B cell (primary cell): ENCODE results near the gene RNF217. TPM values are rescaled to one million over a fixed set of nuclear protein-coding genes. Genes with fewer than 3 reads are reported as not detected.

Experiments used
- ATAC-seq: fragments of 200-7000 bp; cut with Tn5 transposase; one replicate; pipeline ENCODE4 v1.10.0; 2021; ENCODE audit warnings: low read depth, mild to moderate bottlenecking, moderate number of reproducible peaks, moderate library complexity
- CTCF ChIA-PET: fragments of 350-600 bp; sonication (Branson Sonifier 250); formaldehyde crosslinking; loops from one replicate; lab custom pipeline; 2021; ENCODE audit warnings: antibody characterized with exemption, inconsistent platforms; lab: Charles Lee
- POLR2A ChIA-PET: fragments of 350-600 bp; sonication (Branson Sonifier 250); formaldehyde crosslinking; loops from one replicate; lab custom pipeline; 2021; ENCODE audit warnings: antibody characterized with exemption; lab: Charles Lee
- DNase-seq: peaks from one replicate; pipeline ENCODE4 v3.0.0; 2013
- H2AFZ ChIP-seq: 2 replicates; pipeline ENCODE4 v1.6.1; 2012; ENCODE audit warnings: mild to moderate bottlenecking, low read depth, low read length; ENCODE audit not compliant: insufficient read depth, poor library complexity, severe bottlenecking
- H3K27ac ChIP-seq, 2 donors: 1 replicate in 1 of 2; 2 replicates in 1 of 2; pipeline ENCODE4 v1.5.1; 2012 to 2013; ENCODE audit warnings: low read length in 2 of 2, mild to moderate bottlenecking in 2 of 2, moderate library complexity in 1 of 2
- H3K27me3 ChIP-seq, 4 experiments: fragments of 200-600 bp in 1 of 4; sonication (generic) in 1 of 4; replicated peaks in 1 of 4; 1 replicate in 2 of 4; 2 replicates in 2 of 4; pipeline versions ENCODE4 v1.6.1 to v1.7.0; 2013 to 2016; ENCODE audit warnings: low read length in 3 of 4, mild to moderate bottlenecking in 2 of 4, mixed read lengths in 1 of 4, moderate library complexity in 1 of 4; ENCODE audit not compliant: insufficient read depth in 4 of 4, control insufficient read depth in 3 of 4; ENCODE audit errors: control extremely low read depth in 1 of 4
- H3K36me3 ChIP-seq, 2 experiments: replicated peaks in 1 of 2; 1 replicate in 1 of 2; 2 replicates in 1 of 2; pipeline versions ENCODE4 v1.6.1 to v1.7.1; 2013; ENCODE audit warnings: low read length in 1 of 2; ENCODE audit not compliant: insufficient read depth in 2 of 2, control insufficient read depth in 1 of 2; ENCODE audit errors: control extremely low read depth in 1 of 2, extremely low read depth in 1 of 2
- H3K4me1 ChIP-seq, 2 donors: fragments of 200-600 bp in 1 of 2; sonication (generic) in 1 of 2; 1 replicate in 1 of 2; 2 replicates in 1 of 2; pipeline versions ENCODE4 v1.5.1 to v1.6.1; 2013 to 2017; ENCODE audit warnings: low read length in 2 of 2; ENCODE audit not compliant: control insufficient read depth in 2 of 2, insufficient read depth in 2 of 2
- H3K4me2 ChIP-seq: replicated peaks from 2 replicates; pipeline ENCODE3; 2012; ENCODE audit warnings: mild to moderate bottlenecking, low read depth, low read length; ENCODE audit not compliant: poor library complexity, severe bottlenecking
- H3K4me3 ChIP-seq, 5 experiments: fragments of 200-600 bp in 1 of 5; sonication (generic) in 1 of 5; 1 replicate in 3 of 5; 2 replicates in 2 of 5; pipeline versions ENCODE4 v1.5.1 to v1.7.0; 2011 to 2016; ENCODE audit warnings: low read length in 4 of 5, mild to moderate bottlenecking in 4 of 5, low read depth in 2 of 5, control low read depth in 1 of 5, moderate library complexity in 1 of 5; ENCODE audit not compliant: insufficient read depth in 1 of 5; ENCODE audit errors: control extremely low read depth in 1 of 5, extremely low read depth in 1 of 5
- H3K79me2 ChIP-seq: fragments of 200-600 bp; sonication (generic); one replicate; pipeline ENCODE4 v1.6.0; 2016; ENCODE audit warnings: low read length; ENCODE audit not compliant: control insufficient read depth, insufficient read depth
- H3K9ac ChIP-seq: fragments of 200-600 bp; sonication (generic); 2 replicates; pipeline ENCODE4 v1.6.1; 2017; ENCODE audit warnings: mild to moderate bottlenecking, low read length, moderate library complexity
- H3K9me3 ChIP-seq, 3 donors: one replicate each; pipeline versions ENCODE4 v1.6.1 to v1.7.1; 2013; ENCODE audit warnings: low read length in 2 of 3; ENCODE audit not compliant: control insufficient read depth in 2 of 3, insufficient read depth in 1 of 3; ENCODE audit errors: control extremely low read depth in 1 of 3
- H4K20me1 ChIP-seq: 2 replicates; pipeline ENCODE4 v1.6.0; 2012; ENCODE audit warnings: mild to moderate bottlenecking, low read length; ENCODE audit not compliant: insufficient read depth, control insufficient read depth, poor library complexity, severe bottlenecking
- H3K27ac Mint-ChIP-seq: one replicate; pipeline ENCODE4 v1.8.0; 2021; ENCODE audit warnings: mixed read lengths
- H3K27me3 Mint-ChIP-seq: one replicate; pipeline ENCODE4 v1.8.0; 2021; ENCODE audit warnings: mixed read lengths
- H3K4me1 Mint-ChIP-seq: one replicate; pipeline ENCODE4 v1.8.0; 2021; ENCODE audit warnings: mixed read lengths
- H3K4me3 Mint-ChIP-seq: one replicate; pipeline ENCODE4 v1.8.0; 2021; ENCODE audit warnings: mixed read lengths
- H3K9me3 Mint-ChIP-seq: one replicate; pipeline ENCODE4 v1.8.0; 2022; ENCODE audit warnings: mixed read lengths; ENCODE audit not compliant: insufficient read depth
- CTCF ChIP-seq: fragments of 200-600 bp; IDR thresholded peaks from one replicate; pipeline ENCODE4 v1.8.0; 2022; ENCODE audit warnings: antibody characterized with exemption, mild to moderate bottlenecking
- EZH2 ChIP-seq: IDR thresholded peaks from 2 replicates; pipeline ENCODE4 v1.6.1; 2012; ENCODE audit warnings: borderline replicate concordance, low read depth, mild to moderate bottlenecking, moderate library complexity, low read length; ENCODE audit not compliant: insufficient read depth, poor library complexity, severe bottlenecking
- WGBS: methylation state at CpG from one replicate; pipeline ENCODE4 v1.1.5; 2013; ENCODE audit warnings: missing lambda C conversion rate; ENCODE audit not compliant: insufficient coverage; 5-methylcytosine and 5-hydroxymethylcytosine counted together
- intact Hi-C: fragments of 100-400 bp; cut with micrococcal nuclease; formaldehyde crosslinking; loops from one replicate; pipeline ENCODE4 v1.10.0; 2022
- polyA plus RNA-seq: library from polyadenylated mRNA; depleted of rRNA; stranded (reverse); fragments of >200 nt; gene quantifications from 2 replicates; pipeline ENCODE4 v1.2.3, GENCODE V29; 2012
- total RNA-seq, 2 donors: library from RNA; stranded (reverse); fragments of 120-200 nt in 1 of 2; gene quantifications; 1 replicate in 1 of 2; 2 replicates in 1 of 2; pipeline versions ENCODE4 v1.2.3 to v1.2.4, GENCODE V29; 2013 to 2022

RNF217 gene
- total and polyA plus RNA-seq, 2 donors (not counting 1 experiment from before 2014, with no cell fraction given): 0.03 TPM; not detected in 1

- Mint-ChIP-seq H3K27me3 (no peaks in the 10 kb centered on the region), H3K27ac (no peak overlapping the region), H3K4me3 (no peak overlapping the region), H3K4me1 (no peaks in the 10 kb centered on the region), H3K9me3 (no peaks in the 10 kb centered on the region)
- Histone ChIP-seq H3K4me2 (no peak overlapping the region), H4K20me1 (no peaks in the 10 kb centered on the region), H3K9me3 (peaks cover 0 to 5% (median 0%) of the 10 kb centered on the region in 3 donors), H2AFZ (no peak overlapping the region), H3K4me3 (no peak overlapping the region), H3K79me2 (no peaks in the 10 kb centered on the region), H3K9ac (no peak overlapping the region), H3K27ac (no peak overlapping the region), H3K27me3 (no peaks in the 10 kb centered on the region), H3K36me3 (no peaks in the 10 kb centered on the region), H3K4me1 (no peaks in the 10 kb centered on the region)
- ChIA-PET CTCF (no interaction called here), POLR2A (no interaction called here)
- WGBS: no CpG with 5 or more reads among the region's 2 CpGs
- TF ChIP-seq EZH2 (no peak), CTCF (no peak)
- intact Hi-C loops: no loop called here
- DNase-seq (no peak), ATAC-seq (no peak)
Observed at GRCh38 chr6:125003070-125003469, 40.8 kb downstream of the RNF217 start.

- intact Hi-C loops: no loop called here
- no peak overlapping the region for H3K4me2 ChIP-seq
Observed at GRCh38 chr6:125004198-125004597, 42.0 kb downstream of the RNF217 start.

More at GRCh38 chr6:125004198-125004597, 42.0 kb downstream of the RNF217 start:
- Mint-ChIP-seq H3K27me3 (no peaks in the 10 kb centered on the region), H3K4me3 (no peak overlapping the region), H3K4me1 (no peaks in the 10 kb centered on the region), H3K9me3 (no peaks in the 10 kb centered on the region), H3K27ac (no peak overlapping the region)
- no peak overlapping the region for H3K4me3 ChIP-seq
- H3K79me2 ChIP-seq: no peaks in the 10 kb centered on the region
- H3K36me3 ChIP-seq: no peaks in the 10 kb centered on the region
- H4K20me1 ChIP-seq: no peaks in the 10 kb centered on the region
- ChIA-PET POLR2A (no interaction called here), CTCF (no interaction called here)
- peaks cover 0 to 5% (median 0%) of the 10 kb centered on the region in 3 donors for H3K9me3 ChIP-seq
- no peak overlapping the region for H2AFZ ChIP-seq
- H3K9ac ChIP-seq: no peak overlapping the region
- no peaks in the 10 kb centered on the region for H3K27me3 ChIP-seq
- WGBS: 60% methylated on average over 1 of the region's 1 CpG
- no peaks in the 10 kb centered on the region for H3K4me1 ChIP-seq
- no peak for TF ChIP-seq EZH2
- no peak for TF ChIP-seq CTCF
- no peak for ATAC-seq
- no peak for DNase-seq
- no peak overlapping the region for H3K27ac ChIP-seq
